WTC11 (cell line): Measurements from ENCODE around the gene CARS2.

Source experiments
- ELF4 ChIP-seq: sonication (generic); formaldehyde crosslinking; IDR thresholded peaks from 2 replicates; pipeline ENCODE4 v1.8.1; 2022; ENCODE audit warnings: low read depth, mild to moderate bottlenecking, moderate library complexity, missing genetic modification reagents
- ZNF138 ChIP-seq: sonication (generic); formaldehyde crosslinking; conservative IDR thresholded peaks from 2 replicates; pipeline ENCODE4 v1.8.1; 2022; ENCODE audit warnings: mild to moderate bottlenecking, moderate library complexity, missing genetic modification reagents
- TF ChIP-seq, protein P1 (sequence below): fragments of 200-600 bp; IDR thresholded peaks from 2 replicates; pipeline ENCODE4 v1.8.0; 2022; ENCODE audit warnings: antibody characterized with exemption
- TF ChIP-seq, protein P2 (sequence below): sonication (generic); formaldehyde crosslinking; conservative IDR thresholded peaks from 2 replicates; pipeline ENCODE4 v1.8.1; 2022; ENCODE audit warnings: mild to moderate bottlenecking, missing genetic modification reagents
- TF ChIP-seq, protein P3 (sequence below): sonication (generic); formaldehyde crosslinking; IDR thresholded peaks from 2 replicates; pipeline ENCODE4 v1.8.1; 2022; ENCODE audit warnings: mild to moderate bottlenecking, moderate library complexity, missing genetic modification reagents
- TF ChIP-seq, protein P4 (sequence below): sonication (generic); formaldehyde crosslinking; IDR thresholded peaks from 2 replicates; pipeline ENCODE4 v1.8.1; 2022; ENCODE audit warnings: low read depth, missing genetic modification reagents, borderline replicate concordance

DNA sequence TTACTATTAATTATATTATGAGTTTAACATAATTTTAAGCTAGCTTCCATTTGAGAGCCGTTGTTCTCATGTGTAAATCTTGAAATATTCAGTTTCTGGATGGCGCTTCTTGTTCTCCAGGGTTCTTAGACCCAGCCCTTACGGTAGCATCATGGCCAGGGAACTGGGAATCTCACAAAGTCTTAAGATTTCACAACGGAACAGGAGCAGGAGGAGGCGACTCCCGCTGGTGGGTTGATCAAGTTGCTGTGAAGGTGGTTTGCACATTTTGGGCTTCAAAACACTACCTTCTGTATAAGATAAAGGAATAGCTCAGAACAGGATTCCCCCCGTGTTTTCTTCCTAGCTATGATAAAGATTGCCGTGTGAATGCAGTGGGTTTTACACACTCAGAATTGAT lies 87.7 kb downstream of the CARS2 start:
- TF ChIP-seq, protein P1, sequence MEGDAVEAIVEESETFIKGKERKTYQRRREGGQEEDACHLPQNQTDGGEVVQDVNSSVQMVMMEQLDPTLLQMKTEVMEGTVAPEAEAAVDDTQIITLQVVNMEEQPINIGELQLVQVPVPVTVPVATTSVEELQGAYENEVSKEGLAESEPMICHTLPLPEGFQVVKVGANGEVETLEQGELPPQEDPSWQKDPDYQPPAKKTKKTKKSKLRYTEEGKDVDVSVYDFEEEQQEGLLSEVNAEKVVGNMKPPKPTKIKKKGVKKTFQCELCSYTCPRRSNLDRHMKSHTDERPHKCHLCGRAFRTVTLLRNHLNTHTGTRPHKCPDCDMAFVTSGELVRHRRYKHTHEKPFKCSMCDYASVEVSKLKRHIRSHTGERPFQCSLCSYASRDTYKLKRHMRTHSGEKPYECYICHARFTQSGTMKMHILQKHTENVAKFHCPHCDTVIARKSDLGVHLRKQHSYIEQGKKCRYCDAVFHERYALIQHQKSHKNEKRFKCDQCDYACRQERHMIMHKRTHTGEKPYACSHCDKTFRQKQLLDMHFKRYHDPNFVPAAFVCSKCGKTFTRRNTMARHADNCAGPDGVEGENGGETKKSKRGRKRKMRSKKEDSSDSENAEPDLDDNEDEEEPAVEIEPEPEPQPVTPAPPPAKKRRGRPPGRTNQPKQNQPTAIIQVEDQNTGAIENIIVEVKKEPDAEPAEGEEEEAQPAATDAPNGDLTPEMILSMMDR: no peak
- TF ChIP-seq, protein P2, sequence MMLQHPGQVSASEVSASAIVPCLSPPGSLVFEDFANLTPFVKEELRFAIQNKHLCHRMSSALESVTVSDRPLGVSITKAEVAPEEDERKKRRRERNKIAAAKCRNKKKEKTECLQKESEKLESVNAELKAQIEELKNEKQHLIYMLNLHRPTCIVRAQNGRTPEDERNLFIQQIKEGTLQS: no peak
- TF ChIP-seq ELF4: no peak
- TF ChIP-seq, protein P3, sequence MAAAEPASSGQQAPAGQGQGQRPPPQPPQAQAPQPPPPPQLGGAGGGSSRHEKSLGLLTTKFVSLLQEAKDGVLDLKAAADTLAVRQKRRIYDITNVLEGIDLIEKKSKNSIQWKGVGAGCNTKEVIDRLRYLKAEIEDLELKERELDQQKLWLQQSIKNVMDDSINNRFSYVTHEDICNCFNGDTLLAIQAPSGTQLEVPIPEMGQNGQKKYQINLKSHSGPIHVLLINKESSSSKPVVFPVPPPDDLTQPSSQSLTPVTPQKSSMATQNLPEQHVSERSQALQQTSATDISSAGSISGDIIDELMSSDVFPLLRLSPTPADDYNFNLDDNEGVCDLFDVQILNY (CRISPR knock-in tag): no peak
- no peak for TF ChIP-seq ZNF138
- TF ChIP-seq, protein P4, sequence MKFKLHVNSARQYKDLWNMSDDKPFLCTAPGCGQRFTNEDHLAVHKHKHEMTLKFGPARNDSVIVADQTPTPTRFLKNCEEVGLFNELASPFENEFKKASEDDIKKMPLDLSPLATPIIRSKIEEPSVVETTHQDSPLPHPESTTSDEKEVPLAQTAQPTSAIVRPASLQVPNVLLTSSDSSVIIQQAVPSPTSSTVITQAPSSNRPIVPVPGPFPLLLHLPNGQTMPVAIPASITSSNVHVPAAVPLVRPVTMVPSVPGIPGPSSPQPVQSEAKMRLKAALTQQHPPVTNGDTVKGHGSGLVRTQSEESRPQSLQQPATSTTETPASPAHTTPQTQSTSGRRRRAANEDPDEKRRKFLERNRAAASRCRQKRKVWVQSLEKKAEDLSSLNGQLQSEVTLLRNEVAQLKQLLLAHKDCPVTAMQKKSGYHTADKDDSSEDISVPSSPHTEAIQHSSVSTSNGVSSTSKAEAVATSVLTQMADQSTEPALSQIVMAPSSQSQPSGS: no peak
